SJSA1 (cell line): ENCODE data around the gene HOXB4. TPM values are rescaled to one million over a fixed set of nuclear protein-coding genes. Genes with fewer than 3 reads are reported as not detected.

Source experiments
- DNase-seq, 2 experiments: peaks; one replicate each; pipeline ENCODE4 v3.0.0-alpha.2; 2015 to 2020; ENCODE audit warnings: low spot score in 2 of 2, low read depth in 1 of 2
- H3K27ac ChIP-seq: fragments of 250-450 bp; sonication (Bioruptor Pico); 2 replicates; pipeline ENCODE4 v1.5.1; 2020; ENCODE audit warnings: mild to moderate bottlenecking, moderate library complexity
- H3K27me3 ChIP-seq: fragments of 250-450 bp; sonication (Bioruptor Pico); replicated peaks from 2 replicates; pipeline ENCODE4 v1.5.1; 2020; ENCODE audit warnings: mild to moderate bottlenecking, moderate library complexity
- H3K36me3 ChIP-seq: fragments of 250-450 bp; sonication (Bioruptor Pico); 2 replicates; pipeline ENCODE4 v1.5.1; 2020; ENCODE audit warnings: mild to moderate bottlenecking
- H3K4me1 ChIP-seq: fragments of 250-450 bp; sonication (Bioruptor Pico); replicated peaks from 2 replicates; pipeline ENCODE4 v1.6.1; 2021; ENCODE audit warnings: mild to moderate bottlenecking
- H3K4me3 ChIP-seq: fragments of 250-450 bp; sonication (Bioruptor Pico); 2 replicates; pipeline ENCODE4 v1.5.1; 2020; ENCODE audit warnings: mild to moderate bottlenecking
- H3K9me3 ChIP-seq: fragments of 250-450 bp; sonication (Bioruptor Pico); replicated peaks from 2 replicates; pipeline ENCODE4 v1.5.1; 2020; ENCODE audit warnings: mild to moderate bottlenecking
- total RNA-seq: library from RNA; depleted of rRNA; stranded (reverse); fragments of >200 nt; shearing (Covaris generic); gene quantifications from 2 replicates; pipeline ENCODE4 v1.2.3, GENCODE V29; 2014; rRNA removed

Gene HOXB4
- total RNA-seq = 1.2 and 3.2 TPM in 2 replicates

DNA sequence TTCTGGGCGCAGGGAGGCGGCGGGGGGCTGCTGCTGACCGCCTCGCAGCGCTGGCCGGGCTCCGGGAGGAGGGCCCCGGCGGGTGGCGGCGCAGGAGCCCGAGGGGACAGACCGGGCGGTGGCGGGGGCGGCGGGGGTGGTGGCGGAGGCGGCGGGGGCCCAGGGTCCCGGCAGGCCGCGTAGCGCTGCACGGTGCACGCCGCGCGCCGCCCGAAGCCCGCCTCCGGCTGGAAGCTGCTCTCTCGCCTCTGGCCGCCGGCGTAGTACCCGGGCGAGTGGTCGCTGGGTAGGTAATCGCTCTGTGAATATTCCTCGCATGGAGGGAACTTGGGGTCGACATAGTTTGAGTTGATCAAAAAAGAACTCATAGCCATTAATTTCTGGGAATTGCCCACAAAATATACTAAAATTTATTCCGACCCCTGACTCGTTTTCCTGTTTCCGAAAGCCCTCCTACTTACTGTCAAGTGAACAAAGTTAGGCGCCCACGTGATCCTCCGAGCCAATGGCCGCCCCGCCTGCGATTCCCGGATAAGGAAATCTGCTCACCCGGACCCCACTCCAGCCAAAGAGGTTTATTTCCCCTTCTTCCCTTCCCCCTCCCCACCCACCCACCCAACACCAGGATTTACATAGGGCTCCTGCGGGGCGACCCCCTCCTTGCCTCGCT lies at the start of gene HOXB4:
TSS of gene HOXB4 (minus strand) at position 405 of the 670 bp plus-strand sequence. CDS start at position 374, 31 bp downstream.
- peaks cover 33% of the 10 kb centered on the region for H3K4me1 ChIP-seq
- H3K36me3 ChIP-seq = peaks cover 3% of the 10 kb centered on the region; the same call in 1 of the 2 replicates
- no peaks in the 10 kb centered on the region for H3K9me3 ChIP-seq
- H3K4me3 ChIP-seq = peak within 1 kb of the TSS; percentile 63
- peak; percentile 78 to 83 for DNase-seq
- peak within 1 kb of the TSS; percentile 37; the same call in 1 of the 2 replicates for H3K27ac ChIP-seq
- no peaks in the 10 kb centered on the region for H3K27me3 ChIP-seq

- Histone ChIP-seq H3K36me3 (no peaks in the 10 kb centered on the region), H3K9me3 (no peaks in the 10 kb centered on the region), H3K27me3 (peaks cover 98% of the 10 kb centered on the region), H3K27ac (no peak overlapping the region), H3K4me1 (peaks cover 20% of the 10 kb centered on the region), H3K4me3 (no peak overlapping the region)
- no peak for DNase-seq
Observed at GRCh38 chr17:48627118-48627597, 49.0 kb upstream of the HOXB4 start.

DNA sequence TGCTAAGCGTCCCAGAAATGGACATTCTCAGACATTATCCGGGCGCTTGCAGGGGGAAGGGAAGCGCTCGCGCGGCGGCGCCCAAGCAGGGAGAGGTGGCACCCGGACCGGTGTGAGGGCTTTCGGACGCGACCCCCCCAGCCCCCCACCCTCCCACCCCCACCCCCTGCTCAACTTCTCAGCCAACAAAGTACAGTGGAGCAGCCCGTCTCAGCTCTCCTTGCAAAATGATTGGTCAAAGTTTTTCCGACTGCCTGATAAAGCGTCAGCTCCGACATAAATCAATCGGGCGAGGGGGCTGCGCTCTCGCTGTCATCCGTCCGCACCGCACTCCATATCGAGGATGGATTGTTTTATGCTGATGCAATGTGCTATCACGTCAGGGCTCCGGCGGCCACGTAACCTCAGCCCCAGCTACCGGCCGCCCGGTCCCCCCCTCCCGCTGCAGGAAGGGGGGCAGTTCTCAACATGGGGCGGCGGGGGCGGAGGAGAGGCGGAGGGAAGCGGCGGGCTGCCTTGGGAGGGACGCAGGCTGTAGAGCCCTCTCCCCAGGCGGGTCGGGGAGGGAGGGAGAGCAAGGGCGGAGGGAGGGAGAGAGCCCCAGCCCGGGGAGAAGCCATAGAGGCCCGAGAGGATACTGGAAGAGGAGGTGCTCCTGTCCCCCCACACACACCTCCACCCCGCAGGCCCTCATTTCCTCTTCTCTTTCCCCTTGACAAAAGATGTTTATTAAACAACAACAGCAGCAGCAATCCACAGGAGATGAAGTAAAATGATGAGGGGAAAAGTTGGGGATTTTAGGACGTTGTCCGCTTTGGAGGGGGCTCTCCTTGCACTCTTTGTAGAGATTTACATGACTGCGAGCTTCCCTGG lies 48.3 kb upstream of the HOXB4 start, which contains the start of gene HOXB9:
TSS of gene HOXB9 (minus strand) at position 114 of the 873 bp plus-strand sequence. CDS start at position 25, 89 bp downstream.
- Histone ChIP-seq H3K36me3 (no peaks in the 10 kb centered on the region), H3K9me3 (no peaks in the 10 kb centered on the region), H3K27ac (no peak within 1 kb of the TSS), H3K4me3 (peak within 1 kb of the TSS; percentile 25), H3K27me3 (peaks cover 98% of the 10 kb centered on the region), H3K4me1 (peaks cover 20% of the 10 kb centered on the region)
- DNase-seq = no peak

GRCh38 chr17:48625495-48626244 lies 47.5 kb upstream of the HOXB4 start:
- peak overlapping the region; percentile 25 for H3K4me3 ChIP-seq
- H3K9me3 ChIP-seq = no peaks in the 10 kb centered on the region
- no peak overlapping the region for H3K27ac ChIP-seq
- H3K36me3 ChIP-seq = no peaks in the 10 kb centered on the region
- peak in 1 of 2 experiments; percentile 51 for DNase-seq
- H3K4me1 ChIP-seq = peaks cover 20% of the 10 kb centered on the region
- H3K27me3 ChIP-seq = peaks cover 98% of the 10 kb centered on the region

- Histone ChIP-seq H3K4me3 (peak overlapping the region; percentile 25), H3K36me3 (no peaks in the 10 kb centered on the region), H3K27ac (no peak overlapping the region), H3K4me1 (peaks cover 20% of the 10 kb centered on the region), H3K27me3 (peaks cover 98% of the 10 kb centered on the region), H3K9me3 (no peaks in the 10 kb centered on the region)
- DNase-seq = peak in 1 of 2 experiments; percentile 50
Observed at GRCh38 chr17:48624544-48625494, 46.7 kb upstream of the HOXB4 start.

- H3K4me3 ChIP-seq = no peak overlapping the region
- no peaks in the 10 kb centered on the region for H3K36me3 ChIP-seq
- no peak for DNase-seq
- no peak overlapping the region for H3K27ac ChIP-seq
- peaks cover 20% of the 10 kb centered on the region for H3K4me1 ChIP-seq
- no peaks in the 10 kb centered on the region for H3K9me3 ChIP-seq
- peaks cover 98% of the 10 kb centered on the region for H3K27me3 ChIP-seq
Observed at GRCh38 chr17:48624118-48624517, 46.0 kb upstream of the HOXB4 start.

- H3K9me3 ChIP-seq = no peaks in the 10 kb centered on the region
- H3K36me3 ChIP-seq = no peaks in the 10 kb centered on the region
- no peak overlapping the region for H3K27ac ChIP-seq
- no peak overlapping the region for H3K4me3 ChIP-seq
- DNase-seq = no peak
- H3K27me3 ChIP-seq = peaks cover 98% of the 10 kb centered on the region
- H3K4me1 ChIP-seq = peaks cover 20% of the 10 kb centered on the region
Observed at GRCh38 chr17:48623583-48623982, 45.4 kb upstream of the HOXB4 start.

DNA sequence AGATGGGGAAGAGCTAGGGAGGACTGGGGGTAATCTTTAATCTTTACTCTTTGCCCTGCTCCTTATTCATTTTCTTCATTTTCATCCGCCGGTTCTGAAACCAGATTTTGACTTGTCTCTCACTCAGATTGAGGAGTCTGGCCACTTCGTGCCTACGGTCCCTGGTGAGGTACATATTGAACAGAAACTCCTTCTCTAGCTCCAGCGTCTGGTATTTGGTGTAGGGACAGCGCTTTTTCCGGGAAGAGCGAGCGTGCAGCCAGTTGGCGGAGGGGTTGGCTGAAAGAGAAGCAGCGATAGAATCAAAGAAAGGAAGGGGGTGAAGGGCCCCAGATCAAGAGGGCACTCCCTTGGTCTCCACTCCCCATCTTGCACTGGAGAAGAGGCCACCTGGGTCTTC lies 44.7 kb upstream of the HOXB4 start:
- Histone ChIP-seq H3K27ac (no peak overlapping the region), H3K4me3 (no peak overlapping the region), H3K9me3 (no peaks in the 10 kb centered on the region), H3K4me1 (peaks cover 20% of the 10 kb centered on the region), H3K36me3 (no peaks in the 10 kb centered on the region), H3K27me3 (peaks cover 98% of the 10 kb centered on the region)
- no peak for DNase-seq

- peaks cover 98% of the 10 kb centered on the region for H3K27me3 ChIP-seq
- no peaks in the 10 kb centered on the region for H3K9me3 ChIP-seq
- H3K4me1 ChIP-seq = peaks cover 19% of the 10 kb centered on the region
- no peaks in the 10 kb centered on the region for H3K36me3 ChIP-seq
- no peak for DNase-seq
- no peak overlapping the region for H3K27ac ChIP-seq
- no peak overlapping the region for H3K4me3 ChIP-seq
Observed at GRCh38 chr17:48621410-48622392, 43.6 kb upstream of the HOXB4 start.

DNA sequence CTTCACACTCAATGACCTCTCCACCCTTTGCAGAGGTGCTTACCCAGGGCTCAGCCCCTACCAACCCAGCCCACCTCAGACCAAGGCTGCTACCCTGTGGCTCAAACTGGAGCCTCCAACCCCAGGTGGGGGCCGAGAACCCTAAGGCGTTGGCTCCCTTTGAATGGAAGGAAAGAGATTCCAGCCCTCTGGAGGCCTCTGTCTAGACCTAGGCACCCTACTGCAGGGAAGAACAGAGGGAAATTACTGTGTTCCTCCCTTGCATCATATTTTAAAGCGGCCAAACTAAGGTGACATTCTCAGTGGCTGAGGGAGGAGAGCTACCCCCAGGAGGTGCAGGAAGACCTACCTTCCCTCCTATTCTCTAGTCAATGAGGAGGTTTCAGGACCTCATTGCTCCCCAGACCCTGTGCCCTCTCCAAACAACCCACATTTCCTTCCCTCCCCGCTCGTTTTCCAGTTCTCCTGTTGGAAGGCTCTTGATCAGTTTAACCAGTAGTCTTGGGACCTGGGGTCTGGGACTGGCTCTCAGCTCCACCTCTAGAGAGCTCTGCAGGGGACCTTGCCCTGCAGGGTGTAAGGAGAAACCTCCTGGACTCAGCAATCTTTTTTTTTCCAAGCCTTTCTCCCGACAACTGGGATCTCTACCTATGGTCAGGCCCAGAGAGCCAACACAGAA lies 42.5 kb upstream of the HOXB4 start:
- H3K9me3 ChIP-seq = no peaks in the 10 kb centered on the region
- no peaks in the 10 kb centered on the region for H3K36me3 ChIP-seq
- H3K4me1 ChIP-seq = peaks cover 9% of the 10 kb centered on the region
- no peak overlapping the region for H3K4me3 ChIP-seq
- no peak overlapping the region for H3K27ac ChIP-seq
- peaks cover 100% of the 10 kb centered on the region for H3K27me3 ChIP-seq
- no peak for DNase-seq

- H3K27ac ChIP-seq = no peak overlapping the region
- H3K27me3 ChIP-seq = peaks cover 100% of the 10 kb centered on the region
- H3K9me3 ChIP-seq = no peaks in the 10 kb centered on the region
- H3K4me3 ChIP-seq = no peak overlapping the region
- no peak for DNase-seq
- H3K4me1 ChIP-seq = peaks cover 3% of the 10 kb centered on the region
- H3K36me3 ChIP-seq = no peaks in the 10 kb centered on the region
Observed at GRCh38 chr17:48619826-48620449, 41.8 kb upstream of the HOXB4 start.
